ENCODE data around the gene MRAS.

The MRAS gene

DNA sequence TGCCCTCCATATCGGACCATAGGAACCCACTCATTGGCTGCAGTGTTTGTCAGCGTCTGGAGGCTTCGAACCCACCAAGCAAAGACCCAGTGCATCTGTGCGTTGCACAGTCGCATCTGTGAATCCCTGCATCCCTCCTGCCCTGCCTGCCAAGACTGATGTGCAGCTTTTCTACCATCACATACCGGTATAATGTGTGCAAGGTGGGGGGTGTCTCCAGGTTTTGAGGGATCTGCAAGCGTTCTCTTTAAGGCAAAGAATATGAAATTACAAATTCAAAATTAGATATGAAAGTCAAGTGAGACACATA, 18.4 kb upstream of the MRAS start:
- DNase-seq (ENCODE audit: insufficient read length, low spot score) (no peak), FAIRE-seq (no peak)
- TF ChIP-seq POLR2A (IDR thresholded peaks at IDR 0.05; ENCODE audit: low read depth, low read length) = no peak

GRCh38 chr3:138331143-138331894, 17.1 kb upstream of the MRAS start:
- FAIRE-seq (no peak), DNase-seq (ENCODE audit: insufficient read length, low spot score) (no peak)
- no peak for TF ChIP-seq POLR2A (IDR thresholded peaks at IDR 0.05; ENCODE audit: low read depth, low read length)

- FAIRE-seq = peak; percentile 38
These were observed 15.8 kb upstream of the MRAS start for GRCh38 chr3:138332472-138333073.

DNA sequence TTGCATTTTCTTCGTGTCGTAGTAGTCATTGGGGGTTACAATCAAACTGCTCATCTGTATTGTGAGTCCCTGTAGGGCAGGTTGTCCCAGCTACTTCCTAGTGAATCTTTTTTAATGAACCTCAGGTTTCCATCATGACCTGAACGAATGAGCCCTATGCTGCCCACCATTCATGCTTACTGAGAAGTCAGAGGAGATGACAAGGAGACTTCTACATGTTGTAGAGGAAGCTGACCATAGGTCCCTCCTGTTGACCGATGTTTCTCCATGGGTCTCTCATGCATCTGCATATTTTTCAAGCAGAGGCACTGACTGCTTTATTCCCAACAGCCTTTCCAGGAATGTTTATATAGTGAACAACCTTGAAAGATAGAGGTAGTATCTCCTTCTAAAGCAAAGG, 13.8 kb upstream of the MRAS start:
- DNase-seq (ENCODE audit: insufficient read length, low spot score) = no peak
- no peak for TF ChIP-seq POLR2A (IDR thresholded peaks at IDR 0.05; ENCODE audit: low read depth, low read length)
- FAIRE-seq = no peak

More at GRCh38 chr3:138332472-138333073, 15.8 kb upstream of the MRAS start:
- peak; percentile 31 for DNase-seq (ENCODE audit: insufficient read length, low spot score)
- no peak for TF ChIP-seq POLR2A (IDR thresholded peaks at IDR 0.05; ENCODE audit: low read depth, low read length)

DNA sequence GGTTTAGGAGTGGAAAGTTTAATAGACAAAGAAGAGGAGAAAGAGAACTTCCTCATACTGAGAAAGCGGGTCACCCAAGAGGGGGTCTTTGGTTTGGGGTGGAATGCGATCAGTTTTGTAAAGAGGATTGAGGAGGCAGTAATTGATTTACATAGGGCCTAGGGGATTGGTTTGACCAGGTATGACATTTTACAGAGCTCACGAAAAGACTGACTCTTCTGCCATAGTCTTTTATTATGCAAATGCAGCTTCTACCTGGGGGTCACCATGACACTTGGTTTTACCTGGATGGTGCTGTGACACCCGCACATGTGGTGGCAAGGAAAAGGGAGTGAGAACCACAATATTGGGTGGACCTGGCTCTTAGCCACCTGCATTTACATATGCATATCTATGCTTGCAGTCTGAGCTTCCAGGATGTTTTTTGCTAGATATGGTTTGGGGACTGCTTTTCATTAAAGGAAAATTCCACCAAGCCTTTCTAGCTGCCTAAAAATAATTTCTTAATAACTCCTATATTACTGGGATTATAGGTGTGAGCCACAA, 11.9 kb upstream of the MRAS start:
- TF ChIP-seq POLR2A (IDR thresholded peaks at IDR 0.05; ENCODE audit: low read depth, low read length) = no peak
- DNase-seq (ENCODE audit: insufficient read length, low spot score) (no peak), FAIRE-seq (no peak)

- FAIRE-seq (no peak), DNase-seq (ENCODE audit: insufficient read length, low spot score) (no peak)
- TF ChIP-seq POLR2A (IDR thresholded peaks at IDR 0.05; ENCODE audit: low read depth, low read length) = no peak
These were observed 10.1 kb upstream of the MRAS start for GRCh38 chr3:138338244-138338643.

- DNase-seq (ENCODE audit: insufficient read length, low spot score) (no peak), FAIRE-seq (no peak)
- no peak for TF ChIP-seq POLR2A (IDR thresholded peaks at IDR 0.05; ENCODE audit: low read depth, low read length)
These were observed 9.6 kb upstream of the MRAS start for GRCh38 chr3:138338811-138339210.

GRCh38 chr3:138340511-138340910, 7.9 kb upstream of the MRAS start:
- DNase-seq (ENCODE audit: insufficient read length, low spot score) = no peak
- no peak for TF ChIP-seq POLR2A (IDR thresholded peaks at IDR 0.05; ENCODE audit: low read depth, low read length)
- no peak for FAIRE-seq

GRCh38 chr3:138344754-138345153, 3.6 kb upstream of the MRAS start:
- DNase-seq (ENCODE audit: insufficient read length, low spot score) = no peak
- TF ChIP-seq POLR2A (IDR thresholded peaks at IDR 0.05; ENCODE audit: low read depth, low read length) = no peak
- no peak for FAIRE-seq

- no peak for FAIRE-seq
- DNase-seq (ENCODE audit: insufficient read length, low spot score) = no peak
These were observed 668 bp downstream of the MRAS start for GRCh38 chr3:138348754-138349739.

GRCh38 chr3:138349926-138350665, 1.7 kb downstream of the MRAS start:
- FAIRE-seq = no peak

More at GRCh38 chr3:138348754-138349739, 668 bp downstream of the MRAS start:
- no peak for TF ChIP-seq POLR2A (IDR thresholded peaks at IDR 0.05; ENCODE audit: low read depth, low read length)

GRCh38 chr3:138351151-138351550, 2.8 kb downstream of the MRAS start:
- DNase-seq (ENCODE audit: insufficient read length, low spot score) (no peak), FAIRE-seq (no peak)
- no peak for TF ChIP-seq POLR2A (IDR thresholded peaks at IDR 0.05; ENCODE audit: low read depth, low read length)

More at GRCh38 chr3:138349926-138350665, 1.7 kb downstream of the MRAS start:
- no peak for TF ChIP-seq POLR2A (IDR thresholded peaks at IDR 0.05; ENCODE audit: low read depth, low read length)
- DNase-seq (ENCODE audit: insufficient read length, low spot score) = no peak

DNA sequence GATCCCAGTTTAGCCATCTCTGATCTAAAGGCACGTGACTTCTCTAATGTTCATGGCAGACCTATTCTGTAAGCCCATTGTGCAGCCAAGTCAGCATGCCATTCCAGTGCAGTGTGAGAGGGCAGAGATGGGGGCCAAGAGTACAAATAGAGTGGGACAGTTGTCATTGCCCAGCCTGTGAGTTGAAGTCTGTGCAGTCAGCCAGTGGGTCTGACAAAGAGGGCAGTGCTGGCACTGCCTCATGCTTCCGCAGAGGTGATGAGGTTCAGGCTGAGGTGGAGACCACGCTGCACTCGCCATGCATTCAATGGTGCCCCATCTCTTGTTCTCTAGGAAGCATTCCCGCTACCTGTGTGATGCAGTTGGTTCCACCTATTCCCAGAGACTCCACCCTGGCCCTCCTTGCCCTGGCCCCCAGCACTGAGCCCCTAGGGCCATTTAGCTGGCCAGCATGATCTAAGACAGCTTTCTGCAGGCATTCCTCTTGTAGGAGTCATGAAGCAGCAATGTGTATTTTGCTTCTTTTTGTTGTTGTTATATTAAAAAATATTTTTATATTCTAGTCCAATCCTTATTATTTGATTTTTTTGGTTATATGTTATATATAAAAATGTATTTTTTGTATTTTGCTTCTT, 3.7 kb downstream of the MRAS start:
- FAIRE-seq (no peak), DNase-seq (ENCODE audit: insufficient read length, low spot score) (no peak)
- no peak for TF ChIP-seq POLR2A (IDR thresholded peaks at IDR 0.05; ENCODE audit: low read depth, low read length)
